H1 (cell line): ENCODE measurements around the gene OIP5. TPM values are rescaled to one million over a fixed set of nuclear protein-coding genes. Genes with fewer than 3 reads are reported as not detected.

ENCODE experiments used
- EZH2 ChIP-seq: fragments of 200-600 bp; sonication (generic); IDR thresholded peaks from 2 replicates; pipeline ENCODE4 v1.7.1; 2012; ENCODE audit warnings: low read depth, mild to moderate bottlenecking, moderate library complexity, low read length, inconsistent platforms; ENCODE audit not compliant: severe bottlenecking
- SP2 ChIP-seq: IDR thresholded peaks from 2 replicates; pipeline ENCODE4 v1.6.1; 2012; ENCODE audit warnings: mild to moderate bottlenecking, low read length, inconsistent platforms
- SRF ChIP-seq: IDR thresholded peaks from 2 replicates; pipeline ENCODE4 v1.6.1; 2011; ENCODE audit warnings: mild to moderate bottlenecking, low read depth, low read length, moderate library complexity
- polyA plus RNA-seq, 7 experiments: library from polyadenylated mRNA; depleted of rRNA in 3 of 7; stranded (reverse) in 5 of 7; unstranded in 2 of 7; fragments of >200 nt in 5 of 7; fragments of 200-250 nt in 2 of 7; gene quantifications; 1 replicate in 5 of 7; 2 replicates in 1 of 7; 4 replicates in 1 of 7; pipeline versions ENCODE4 v1.2.1 to v1.2.3, GENCODE V29; 2011 to 2013; ENCODE audit warnings: missing spikeins in 2 of 7, mixed read lengths in 2 of 7
- total RNA-seq: library from RNA; stranded (reverse); fragmentation: NEBNext Ultra II Directional; extraction: Animal tissue kit (Norgen Biotek cat#: 25700); gene quantifications from 2 replicates; pipeline ENCODE4 v1.2.1, GENCODE V29; 2021

The OIP5 gene
- total and polyA plus RNA-seq, 2 of the 8 experiments (the other 6 are each of a cell fraction or from before 2014, with no cell fraction given): 34.8 to 44.5 TPM

DNA sequence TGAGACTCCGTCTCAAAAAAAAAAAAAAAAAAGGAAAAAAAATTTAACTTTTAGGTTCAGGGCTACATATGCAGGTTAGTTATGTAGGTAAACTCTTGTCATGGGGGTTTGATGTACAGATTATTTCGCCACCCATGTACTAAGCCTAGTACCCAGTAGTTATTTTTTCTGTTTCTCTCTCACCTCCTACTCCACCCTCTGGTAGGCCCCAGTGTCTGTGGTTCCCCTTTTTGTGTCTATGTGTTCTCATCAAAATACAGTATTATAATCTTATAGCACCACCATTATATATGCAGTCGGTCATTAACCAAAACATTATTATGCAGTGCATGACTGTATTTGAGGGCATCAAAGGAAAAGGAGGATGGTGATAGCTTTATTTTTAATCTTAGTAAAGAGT is 54.1 kb downstream of the OIP5 start (continued):
- no peak for TF ChIP-seq EZH2
- TF ChIP-seq SRF: no peak
- no peak for TF ChIP-seq SP2
